Occipital lobe (tissue), 2 donors: ENCODE data around the gene SPATA13. TPM values are rescaled to one million over a fixed set of nuclear protein-coding genes. Genes with fewer than 3 reads are reported as not detected.
"Not testable (repeated sequence)": the region's sequence is repeated elsewhere in the genome, so short reads cannot be mapped to it uniquely, and the experiment has no call there.

Experiments
- DNase-seq: peaks from one replicate; lab custom pipeline; 2025; lab: John Stamatoyannopoulos, UW
- total RNA-seq: library from RNA; depleted of rRNA; stranded (reverse); fragments of >200 nt; gene quantifications from one replicate; pipeline ENCODE4 v1.2.3, GENCODE V29; 2014

SPATA13 gene
- total RNA-seq, 1 donor from 2014 or later: 20.0 TPM

DNA sequence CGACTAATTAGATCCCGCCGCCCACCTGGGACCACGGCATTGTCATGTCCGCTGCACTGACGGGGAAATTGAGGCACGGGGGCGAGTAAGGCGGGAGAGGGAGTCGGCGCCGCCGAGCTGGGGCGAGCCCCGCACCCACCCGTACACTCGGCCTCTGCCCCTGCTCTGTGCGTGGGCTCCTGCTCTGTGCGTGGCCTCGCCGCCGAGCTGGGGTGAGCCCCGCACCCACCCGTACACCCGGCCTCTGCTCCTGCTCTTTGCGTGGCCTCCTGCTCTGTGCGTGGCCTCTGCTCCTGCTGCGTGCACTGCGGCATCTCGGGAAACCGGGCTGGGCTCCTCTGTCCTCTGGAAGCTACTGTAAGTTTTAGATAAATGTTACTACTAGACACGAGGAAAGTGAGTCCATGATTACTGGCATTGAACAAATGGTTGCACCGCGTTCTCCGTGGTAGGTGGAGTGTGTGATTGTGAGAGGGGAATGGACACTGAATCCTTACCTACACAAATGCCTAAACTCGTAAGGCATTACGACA, 148.0 kb downstream of the SPATA13 start:
- DNase-seq: no peak

DNA sequence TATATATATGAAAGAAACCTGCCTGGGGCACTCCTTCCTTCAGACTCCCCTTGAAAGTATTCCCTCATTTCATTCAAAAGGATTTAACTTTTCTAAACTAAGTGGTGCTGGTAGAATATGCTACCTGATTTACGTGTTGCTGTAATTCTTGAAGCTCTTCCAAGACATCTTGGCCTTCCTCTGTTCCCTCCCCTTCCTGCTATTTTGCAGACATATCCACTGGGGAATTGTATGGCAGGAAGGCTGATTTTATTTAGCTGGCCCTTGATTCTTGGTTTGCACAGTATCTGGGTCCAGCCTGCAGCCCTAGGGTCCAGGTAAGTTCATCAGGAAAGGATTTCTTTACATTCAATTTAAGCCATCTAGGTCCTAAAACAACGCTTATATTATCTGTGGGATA, 148.8 kb downstream of the SPATA13 start, which contains the start of gene C1QTNF9:
TSS of gene C1QTNF9 (plus strand) at position 281 of the 400 bp plus-strand sequence. CDS start 6,424 bp downstream, outside the sequence.
- not testable (repeated sequence) for DNase-seq

DNA sequence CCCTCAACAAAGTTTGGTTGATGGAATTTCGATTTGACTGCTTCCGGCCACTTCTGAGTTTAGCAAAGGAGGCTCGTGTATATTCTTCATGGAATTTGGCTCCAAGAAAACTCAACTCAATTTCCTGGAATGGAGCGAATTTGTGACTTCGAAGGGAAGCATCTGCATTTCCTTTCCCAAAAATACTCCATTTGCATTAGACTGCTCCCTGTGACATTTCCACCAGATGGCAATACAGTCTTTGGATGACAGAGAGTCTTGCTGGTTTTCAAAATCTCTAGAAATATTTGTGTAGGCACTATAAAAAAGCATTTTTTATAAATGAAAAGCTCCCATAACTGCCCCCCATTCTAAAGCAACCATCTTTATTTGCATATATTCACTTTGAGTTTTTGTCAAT, 152.9 kb downstream of the SPATA13 start:
- DNase-seq: no peak

DNA sequence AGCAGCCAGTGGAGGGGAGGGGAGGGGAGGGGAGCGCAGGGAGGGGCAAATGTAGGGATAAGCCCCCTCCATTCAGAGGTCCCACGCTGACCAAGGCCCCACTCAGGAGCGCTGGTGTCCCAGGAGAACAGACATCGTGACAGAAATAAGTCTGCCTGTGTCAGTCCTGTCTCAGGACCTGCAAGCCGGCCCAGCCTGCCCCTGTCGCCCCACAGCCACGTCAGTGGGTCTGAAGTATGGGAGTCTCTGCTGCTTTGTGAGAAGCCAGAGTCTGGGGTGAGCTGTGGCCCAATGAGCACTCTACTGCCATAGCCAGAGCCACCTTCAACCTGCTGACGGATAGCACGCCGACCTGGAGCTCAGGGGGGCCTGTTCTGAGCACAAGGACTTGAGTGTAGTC, 157.3 kb downstream of the SPATA13 start:
- not testable (repeated sequence) for DNase-seq

DNA sequence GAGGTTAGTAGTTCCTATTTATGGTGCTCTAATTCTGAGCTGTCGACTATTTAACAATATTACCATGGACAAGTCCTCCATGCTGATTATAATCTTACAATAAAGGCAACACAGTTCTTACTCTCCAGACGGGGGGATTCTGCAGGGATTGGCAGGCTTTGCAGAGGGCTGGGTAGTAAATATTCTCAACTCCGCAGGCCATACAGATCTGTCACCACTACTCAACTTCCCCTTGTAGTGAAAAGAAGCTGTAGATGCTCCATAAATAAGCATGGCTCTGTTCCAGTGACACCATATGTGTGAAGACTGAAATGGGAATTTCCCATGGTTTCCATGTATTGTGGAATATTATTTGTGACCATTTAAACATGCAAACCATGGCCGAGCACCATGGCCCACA, 158.4 kb downstream of the SPATA13 start:
- DNase-seq: not testable (repeated sequence)

DNA sequence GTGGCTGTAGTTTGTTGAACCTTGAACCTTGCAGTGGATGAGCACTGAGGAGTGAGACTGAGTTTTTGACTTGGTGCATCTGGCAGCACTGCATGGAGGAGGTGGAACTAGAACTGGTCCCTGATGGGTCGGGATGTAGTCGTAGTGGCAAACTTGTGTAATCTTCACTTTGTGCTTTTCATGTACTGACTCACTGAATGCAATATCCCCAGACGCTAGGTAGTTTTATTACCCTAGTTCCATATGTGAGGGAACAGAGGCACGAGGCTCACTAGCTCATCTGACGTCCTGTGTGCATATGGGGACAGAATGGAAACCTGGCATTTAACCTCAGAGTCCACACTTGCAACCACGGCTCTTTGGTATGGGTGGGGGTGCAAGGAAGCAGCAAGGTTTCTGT, 159.1 kb downstream of the SPATA13 start:
- DNase-seq: not testable (repeated sequence)

DNA sequence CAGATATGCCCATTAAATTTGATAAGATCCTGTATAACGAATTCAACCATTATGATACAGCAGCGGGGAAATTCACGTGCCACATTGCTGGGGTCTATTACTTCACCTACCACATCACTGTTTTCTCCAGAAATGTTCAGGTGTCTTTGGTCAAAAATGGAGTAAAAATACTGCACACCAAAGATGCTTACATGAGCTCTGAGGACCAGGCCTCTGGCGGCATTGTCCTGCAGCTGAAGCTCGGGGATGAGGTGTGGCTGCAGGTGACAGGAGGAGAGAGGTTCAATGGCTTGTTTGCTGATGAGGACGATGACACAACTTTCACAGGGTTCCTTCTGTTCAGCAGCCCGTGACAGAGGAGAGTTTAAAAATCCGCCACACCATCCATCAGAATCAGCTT, 160.9 kb downstream of the SPATA13 start:
- not testable (repeated sequence) for DNase-seq

DNA sequence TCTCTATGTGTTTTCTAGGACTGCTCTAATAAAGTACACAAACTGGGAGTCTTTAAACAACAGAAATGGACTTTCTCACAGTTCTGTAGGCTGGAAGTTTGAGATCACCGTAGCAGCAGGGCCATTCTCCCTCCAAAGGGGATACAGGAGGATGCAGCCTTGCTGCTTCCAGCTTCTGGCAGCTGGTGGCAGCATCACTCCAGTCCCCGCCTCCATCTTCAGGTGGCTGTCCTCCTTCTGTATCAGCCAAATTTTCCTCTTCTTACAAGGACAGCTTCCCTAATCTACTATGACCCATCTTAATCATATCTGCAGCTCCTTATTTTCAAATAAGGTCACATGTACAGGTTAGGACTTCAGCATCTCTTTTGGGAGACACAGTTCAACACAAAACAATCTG, 161.9 kb downstream of the SPATA13 start:
- not testable (repeated sequence) for DNase-seq

DNA sequence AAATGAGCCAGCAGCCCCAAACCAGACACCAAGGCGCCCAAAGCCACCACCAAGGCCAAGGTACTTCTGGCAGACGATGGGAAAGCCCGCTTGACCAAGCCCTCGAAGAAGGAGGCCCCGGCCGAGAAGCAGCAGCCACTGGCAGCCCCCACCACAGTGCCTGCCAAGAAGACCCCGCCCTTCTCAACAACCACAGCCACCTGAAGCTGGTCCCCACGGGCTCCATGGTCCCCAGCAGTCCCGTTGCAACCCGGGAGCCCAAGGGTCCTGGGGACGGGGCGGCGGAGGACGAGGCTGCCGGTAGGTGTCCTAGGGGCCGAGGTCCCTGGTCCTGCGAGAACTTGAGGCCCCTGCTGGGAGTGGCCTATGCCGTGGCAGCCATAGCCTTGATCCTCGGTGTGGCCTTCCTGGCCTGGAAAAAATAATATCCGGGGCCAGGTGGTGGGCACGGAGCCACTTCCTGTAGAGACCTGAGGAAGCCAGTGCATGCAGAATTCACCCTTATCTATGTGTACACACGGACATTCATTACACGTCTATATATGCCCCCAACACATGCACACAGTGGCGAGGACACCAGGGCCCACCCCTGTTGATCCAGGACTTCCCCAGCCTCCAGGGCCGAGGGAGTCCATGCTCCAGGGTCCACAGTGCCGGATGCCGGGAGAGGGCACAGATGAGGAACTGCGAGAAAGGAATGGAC, 162.7 kb downstream of the SPATA13 start:
- DNase-seq: no peak

DNA sequence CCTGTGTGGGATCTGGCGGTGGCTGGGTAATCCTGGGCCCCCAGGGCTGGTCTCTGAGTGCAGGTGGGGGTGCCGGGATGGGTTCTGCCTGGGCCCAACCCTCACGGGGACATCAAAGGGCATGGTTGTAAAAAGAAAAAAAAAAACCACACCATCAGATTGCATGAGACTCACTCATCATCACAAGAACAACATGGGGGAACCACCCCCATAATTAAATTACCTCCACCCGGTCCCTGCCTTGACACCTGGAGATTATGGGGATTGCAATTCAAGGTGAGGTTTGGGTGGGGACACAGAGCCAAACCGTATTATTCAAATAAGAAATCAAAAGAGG, 163.2 kb downstream of the SPATA13 start:
- DNase-seq: no peak

DNA sequence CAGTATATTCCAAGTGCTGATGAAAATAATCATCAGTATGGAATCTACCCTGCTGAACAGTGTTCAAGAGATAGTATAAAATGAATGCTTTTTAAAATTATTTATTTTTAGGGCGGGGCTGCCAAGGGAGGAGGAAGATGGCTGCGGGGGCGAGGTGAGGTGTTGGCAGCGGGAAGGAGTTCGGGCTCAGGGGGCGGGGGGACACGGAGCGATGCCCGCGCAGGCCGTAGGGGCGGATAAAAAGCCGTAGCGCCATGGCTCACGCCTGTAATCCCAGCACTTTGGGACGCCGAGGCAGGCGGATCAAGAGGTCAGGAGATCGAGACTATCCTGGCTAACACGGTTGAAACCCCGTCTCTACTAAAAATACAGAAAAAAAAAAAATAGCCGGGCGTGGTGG, 167.1 kb downstream of the SPATA13 start:
- not testable (repeated sequence) for DNase-seq

DNA sequence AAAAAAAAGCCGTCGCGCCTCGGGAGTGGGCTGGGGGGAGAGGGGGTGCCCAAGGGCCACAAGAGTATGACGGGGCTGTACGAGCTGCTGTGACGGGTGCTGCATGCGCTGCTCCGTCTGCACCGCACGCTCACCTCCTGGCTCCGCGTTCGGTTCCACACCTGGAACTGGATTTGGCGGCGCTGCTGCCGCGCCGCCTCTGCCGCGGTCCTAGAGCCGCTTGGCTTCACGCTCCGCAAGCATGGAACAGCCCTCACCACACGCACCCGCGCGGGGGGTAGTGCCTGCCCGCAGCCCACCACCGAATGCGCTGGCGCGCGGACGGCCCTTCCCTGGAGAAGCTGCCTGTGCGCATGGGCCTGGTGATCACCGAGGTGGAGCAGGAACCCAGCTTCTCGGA, 167.6 kb downstream of the SPATA13 start:
- no peak for DNase-seq

DNA sequence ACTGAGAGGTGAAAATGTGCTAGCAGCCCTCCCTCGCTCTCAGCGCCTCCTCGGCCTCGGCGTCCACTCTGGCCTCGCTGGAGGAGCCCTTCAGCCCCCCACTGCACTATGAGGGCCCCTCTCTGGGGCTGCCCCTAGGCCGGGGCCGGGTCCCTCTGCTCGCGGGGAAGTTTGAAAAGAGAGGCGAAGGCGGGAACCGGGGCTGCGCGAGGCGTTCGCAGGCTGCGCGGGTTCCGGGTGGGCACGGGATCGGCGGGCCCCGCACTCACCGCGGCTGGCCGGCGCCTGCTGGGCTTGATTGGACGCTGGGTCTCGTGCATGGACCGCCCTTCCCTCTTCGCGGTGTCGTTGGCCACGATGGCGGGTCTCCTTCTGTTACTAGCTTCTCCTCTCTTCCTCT, 178.2 kb downstream of the SPATA13 start:
- no peak for DNase-seq

DNA sequence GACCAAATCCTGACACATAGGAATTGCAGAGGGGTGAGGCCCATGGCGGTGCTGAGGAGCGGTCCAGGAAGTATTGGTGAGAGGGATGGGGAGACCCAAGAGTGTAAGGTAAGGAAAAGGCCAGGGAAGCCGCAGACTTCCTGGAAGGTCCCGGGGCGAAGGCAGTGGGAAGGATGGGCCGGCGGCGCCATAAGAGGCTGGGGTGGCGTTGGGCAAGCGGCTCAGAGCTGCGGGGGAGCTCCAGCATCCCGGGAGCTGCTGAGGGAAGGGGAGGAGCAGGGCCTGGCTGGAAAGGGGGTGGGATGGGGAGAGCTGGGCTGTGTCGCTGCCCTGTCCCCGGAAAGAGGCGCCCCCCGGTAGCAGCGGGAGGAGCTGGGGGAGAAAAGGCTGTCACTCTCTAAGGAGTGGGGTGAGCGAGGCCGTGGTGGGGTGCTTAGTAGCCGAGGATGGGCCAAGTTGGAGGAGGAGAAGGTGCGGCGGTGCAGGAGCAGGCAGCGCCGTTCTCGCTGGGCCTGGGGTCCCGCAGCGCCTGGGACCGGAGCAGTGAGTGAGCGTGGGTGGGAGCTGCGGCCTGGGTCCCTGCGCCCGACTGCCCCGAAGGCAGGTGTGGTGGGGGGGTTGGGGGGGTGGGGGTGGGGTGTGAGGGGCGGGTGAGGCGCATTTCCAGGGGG, 179.6 kb downstream of the SPATA13 start:
- no peak for DNase-seq

DNA sequence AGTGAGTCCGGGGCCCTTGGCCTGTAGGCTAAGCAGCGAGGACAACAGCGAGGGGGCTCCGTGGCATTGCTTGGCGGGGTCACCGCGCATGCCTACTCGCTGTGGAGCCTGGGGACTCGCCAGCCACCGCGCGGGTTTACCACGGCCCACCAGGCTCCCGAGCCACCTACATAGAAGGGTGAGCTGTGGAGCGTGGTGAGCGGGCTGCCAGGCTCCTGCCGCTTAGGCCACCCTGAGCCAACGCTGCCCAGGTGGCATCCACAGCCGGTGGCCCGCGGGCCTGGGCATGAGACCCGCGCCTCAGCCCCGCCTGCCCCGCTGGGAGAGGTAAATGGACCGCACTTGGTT, 180.1 kb downstream of the SPATA13 start:
- no peak for DNase-seq

DNA sequence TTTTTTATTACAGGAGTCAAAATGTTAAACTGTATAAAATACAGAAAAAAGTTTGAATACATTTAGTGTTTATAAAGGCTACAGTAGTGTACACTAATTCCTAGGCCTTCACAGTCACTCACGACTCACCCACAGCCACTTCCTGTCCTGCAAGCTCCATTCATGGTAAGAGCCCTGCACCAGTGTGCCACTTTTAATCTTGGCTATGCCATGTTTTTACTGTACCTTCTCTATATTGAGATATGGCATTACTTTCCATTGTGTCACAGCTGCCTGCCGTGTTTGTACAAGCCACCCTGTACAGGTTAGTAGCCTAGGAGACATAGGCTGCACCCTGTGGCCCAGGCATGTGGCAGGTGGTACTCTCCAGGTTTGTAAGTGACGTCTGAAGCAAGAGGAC, 180.9 kb downstream of the SPATA13 start:
- DNase-seq: no peak

DNA sequence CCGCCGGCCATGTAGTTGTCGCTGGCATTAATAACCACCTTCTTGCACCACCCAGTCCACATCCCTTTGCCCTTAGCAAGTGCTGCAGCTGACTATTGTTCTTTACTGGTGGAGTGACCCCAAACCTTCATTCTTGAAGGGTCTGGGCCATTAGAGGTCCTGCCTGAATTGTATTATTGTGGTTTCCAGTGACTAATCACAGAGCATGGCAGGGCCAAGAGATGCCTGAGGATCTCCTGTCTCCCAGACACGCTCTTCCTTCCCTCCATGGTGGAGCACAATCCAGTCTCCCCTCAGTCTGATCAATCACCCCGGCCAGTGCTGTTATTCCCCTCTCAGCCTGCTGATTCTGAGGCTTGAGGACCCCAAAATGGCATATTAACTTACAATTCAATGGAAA, 187.9 kb downstream of the SPATA13 start:
- no peak for DNase-seq

DNA sequence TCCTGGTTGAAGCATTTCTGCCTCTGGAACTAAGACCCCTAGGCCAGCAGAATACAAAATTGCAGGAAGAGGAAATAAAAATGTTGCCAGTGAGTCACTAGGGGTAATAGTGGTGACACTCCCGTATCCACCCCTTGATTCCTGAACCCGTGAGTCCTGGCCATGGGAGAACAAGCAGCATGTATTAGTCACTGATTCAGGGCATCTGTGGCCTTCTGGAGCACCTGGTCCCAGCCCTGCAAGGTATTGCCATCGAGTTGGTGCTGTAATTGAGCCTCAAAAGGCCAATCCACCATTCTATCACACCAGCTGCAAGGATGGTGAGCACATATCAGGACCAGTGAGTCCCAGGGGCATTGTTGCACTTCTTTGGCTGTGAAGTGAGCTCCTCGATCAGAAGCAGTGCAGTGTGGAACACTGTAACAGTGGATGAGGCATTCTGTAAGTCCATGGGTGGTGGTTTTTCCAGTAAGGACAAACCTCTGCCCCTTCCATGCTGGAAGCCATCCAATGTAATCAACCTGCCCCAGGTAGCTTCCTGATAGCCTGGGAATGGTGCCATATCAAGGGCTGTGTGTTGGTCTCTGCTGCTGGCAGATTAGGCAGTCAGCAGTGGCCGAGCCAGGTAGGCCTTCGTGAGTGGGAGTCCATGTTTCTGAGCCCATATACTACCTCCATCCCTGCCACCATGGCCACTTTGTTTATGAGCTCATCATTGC, 188.4 kb downstream of the SPATA13 start:
- DNase-seq: no peak

DNA sequence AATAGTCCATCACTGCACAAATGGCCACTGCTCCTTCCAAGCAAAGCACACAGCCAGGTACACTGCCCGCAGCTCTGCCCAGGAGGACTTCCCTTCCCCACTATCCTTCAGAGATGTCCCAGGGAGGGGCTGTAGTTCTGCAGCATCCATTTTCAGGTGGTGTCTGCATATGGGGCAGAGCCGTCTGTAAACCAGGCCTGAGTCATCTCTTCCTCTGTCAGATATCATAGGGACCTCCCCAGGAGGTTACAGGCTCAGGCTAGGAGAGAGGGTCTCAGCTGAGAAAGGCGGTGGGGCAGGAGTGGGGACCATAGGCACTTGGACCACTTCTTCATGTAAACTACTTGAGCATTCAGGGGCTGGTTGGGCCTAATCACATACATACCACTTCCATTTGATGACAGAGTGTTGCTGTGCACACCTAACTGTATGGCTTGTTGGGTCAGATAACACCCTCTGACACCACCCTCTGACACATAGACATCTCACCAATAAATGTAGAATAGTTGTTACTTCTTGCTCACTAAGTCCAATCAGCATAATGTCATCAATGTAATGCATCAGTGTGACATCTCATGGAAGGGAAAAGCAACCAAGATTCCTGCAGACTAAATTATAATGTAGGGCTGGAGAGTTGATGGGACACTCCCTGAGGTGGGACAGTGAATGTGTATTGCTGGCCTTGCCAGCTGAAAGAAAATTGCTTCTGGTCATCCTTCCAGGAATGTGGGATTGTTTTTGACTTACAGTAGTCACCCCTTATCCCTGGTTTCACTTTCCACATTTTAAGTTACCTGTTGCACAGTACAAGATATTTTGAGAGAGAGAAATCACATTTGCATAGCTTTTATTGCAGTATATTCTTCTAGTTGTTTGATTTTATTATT, 189.5 kb downstream of the SPATA13 start:
- DNase-seq: not testable (repeated sequence)

DNA sequence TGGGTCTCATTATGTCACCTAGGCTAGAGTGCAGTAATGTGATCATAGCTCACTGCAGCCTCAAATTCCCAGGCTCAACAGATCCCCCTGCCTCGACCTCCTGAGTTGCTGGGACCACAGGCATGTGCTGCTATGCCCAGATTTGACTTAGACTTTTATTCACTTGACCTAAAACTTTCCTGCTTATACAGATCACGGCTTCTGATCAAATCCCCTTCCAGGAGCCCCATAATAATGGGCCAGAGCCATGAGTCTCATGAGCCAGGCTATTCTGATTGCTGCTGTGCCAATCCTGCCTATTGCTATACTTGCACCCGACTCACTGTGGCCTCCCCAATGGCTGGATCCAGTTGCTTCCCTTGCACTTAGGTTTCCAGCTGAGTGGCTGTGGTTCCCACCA, 190.9 kb downstream of the SPATA13 start:
- DNase-seq: no peak

DNA sequence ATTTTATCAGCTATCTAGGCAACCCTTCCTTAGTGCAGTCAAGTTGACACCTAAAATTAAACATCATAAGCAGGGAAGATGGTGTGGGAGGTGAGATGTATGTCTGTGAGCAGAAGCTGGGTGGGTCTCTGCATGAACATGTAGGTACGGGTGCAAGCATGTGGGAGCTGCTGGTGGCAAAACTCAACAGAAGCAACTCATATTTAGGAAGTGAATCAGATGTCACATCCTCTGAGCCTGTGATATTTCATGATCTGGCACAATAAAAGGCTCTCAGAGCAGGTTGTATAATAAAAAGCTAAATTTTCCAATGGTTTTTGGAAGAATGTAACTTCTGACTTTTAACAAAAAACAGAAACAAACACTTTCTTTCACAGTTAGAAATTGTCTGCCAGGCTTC, 193.2 kb downstream of the SPATA13 start:
- no peak for DNase-seq
